ENCODE data around the gene CAMK1D.

- TF ChIP-seq CTCF (IDR thresholded peaks at IDR 0.05; ENCODE audit: low read depth, low read length, poor library complexity, severe bottlenecking) (no peak), EZH2phosphoT487 (IDR thresholded peaks at IDR 0.05; ENCODE audit: borderline replicate concordance, low read length) (no peak)
Measured at GRCh38 chr10:12360461-12360860, 11.1 kb downstream of the CAMK1D start.

Data from DOHH2 (cell line).